GM18499 (cell line): ENCODE results near the gene MIPEP.
"Not testable (repeated sequence)": the region's sequence is repeated elsewhere in the genome, so short reads cannot be mapped to it uniquely, and the experiment has no call there.

Experiments
- ATAC-seq: cut with Tn5 transposase; IDR thresholded peaks from one replicate; pipeline ENCODE4 v1.9.1; 2021; ENCODE audit warnings: moderate number of reproducible peaks; ENCODE audit not compliant: insufficient read depth, unreplicated experiment

Gene MIPEP

GRCh38 chr13:23889615-23890607 is 711 bp upstream of the MIPEP start:
- ATAC-seq: no peak

- not testable (repeated sequence) for ATAC-seq
Observed at GRCh38 chr13:23884361-23884760, 4.8 kb downstream of the MIPEP start.

- no peak for ATAC-seq
Observed at GRCh38 chr13:23883255-23883654, 5.9 kb downstream of the MIPEP start.

GRCh38 chr13:23881402-23881800 is 7.8 kb downstream of the MIPEP start:
- ATAC-seq: not testable (repeated sequence)

- ATAC-seq: not testable (repeated sequence)
Observed at GRCh38 chr13:23880493-23881401, 8.5 kb downstream of the MIPEP start.

GRCh38 chr13:23877286-23877685 is 11.9 kb downstream of the MIPEP start:
- ATAC-seq: no peak

- no peak for ATAC-seq
Observed at GRCh38 chr13:23876265-23876664, 12.9 kb downstream of the MIPEP start.

- ATAC-seq: no peak
Observed at GRCh38 chr13:23871616-23872220, 17.5 kb downstream of the MIPEP start.

- no peak for ATAC-seq
Observed at GRCh38 chr13:23870356-23871140, 18.7 kb downstream of the MIPEP start.

GRCh38 chr13:23868521-23868920 is 20.7 kb downstream of the MIPEP start:
- ATAC-seq: no peak

GRCh38 chr13:23867027-23867491 is 22.1 kb downstream of the MIPEP start:
- ATAC-seq: no peak

- ATAC-seq: no peak
Observed at GRCh38 chr13:23866420-23867026, 22.7 kb downstream of the MIPEP start.

- ATAC-seq: no peak
Observed at GRCh38 chr13:23865906-23866305, 23.3 kb downstream of the MIPEP start.

GRCh38 chr13:23865026-23865425 is 24.2 kb downstream of the MIPEP start:
- ATAC-seq: no peak

- no peak for ATAC-seq
Observed at GRCh38 chr13:23861310-23861709, 27.9 kb downstream of the MIPEP start.

GRCh38 chr13:23859904-23860303 is 29.3 kb downstream of the MIPEP start:
- no peak for ATAC-seq

- ATAC-seq: no peak
Observed at GRCh38 chr13:23859455-23859854, 29.7 kb downstream of the MIPEP start.

GRCh38 chr13:23858546-23858945 is 30.7 kb downstream of the MIPEP start:
- ATAC-seq: no peak
